GM21390 (cell line): Measurements from ENCODE around the gene ANKDD1B.

ENCODE experiments used
- ATAC-seq: cut with Tn5 transposase; IDR thresholded peaks from one replicate; pipeline ENCODE4 v1.9.1; 2021; ENCODE audit not compliant: unreplicated experiment

ANKDD1B gene

GRCh38 chr5:75616371-75616881, 5.2 kb downstream of the ANKDD1B start:
- no peak for ATAC-seq

GRCh38 chr5:75616971-75617621, 5.8 kb downstream of the ANKDD1B start:
- ATAC-seq: no peak

GRCh38 chr5:75617736-75618352, 6.6 kb downstream of the ANKDD1B start:
- ATAC-seq: no peak

GRCh38 chr5:75620184-75620959, 9.1 kb downstream of the ANKDD1B start:
- ATAC-seq: no peak

- no peak for ATAC-seq
Measured at GRCh38 chr5:75622564-75622963, 11.3 kb downstream of the ANKDD1B start.

- ATAC-seq: no peak
Measured at GRCh38 chr5:75623846-75624245, 12.6 kb downstream of the ANKDD1B start.

- no peak for ATAC-seq
Measured at GRCh38 chr5:75626959-75627358, 15.7 kb downstream of the ANKDD1B start.

- no peak for ATAC-seq
Measured at GRCh38 chr5:75627801-75628200, 16.5 kb downstream of the ANKDD1B start.

- ATAC-seq: no peak
Measured at GRCh38 chr5:75630875-75631274, 19.6 kb downstream of the ANKDD1B start.

GRCh38 chr5:75632321-75632720, 21.1 kb downstream of the ANKDD1B start:
- ATAC-seq: no peak

- ATAC-seq: no peak
Measured at GRCh38 chr5:75637949-75638348, 26.7 kb downstream of the ANKDD1B start.

- no peak for ATAC-seq
Measured at GRCh38 chr5:75639535-75640311, 28.5 kb downstream of the ANKDD1B start.

- no peak for ATAC-seq
Measured at GRCh38 chr5:75640395-75640794, 29.1 kb downstream of the ANKDD1B start.

- ATAC-seq: no peak
Measured at GRCh38 chr5:75640826-75641225, 29.6 kb downstream of the ANKDD1B start.

GRCh38 chr5:75648712-75649111, 37.5 kb downstream of the ANKDD1B start:
- ATAC-seq: no peak

- no peak for ATAC-seq
Measured at GRCh38 chr5:75651575-75652238, 40.5 kb downstream of the ANKDD1B start.

GRCh38 chr5:75653521-75653920, 42.3 kb downstream of the ANKDD1B start:
- ATAC-seq: no peak

- no peak for ATAC-seq
Measured at GRCh38 chr5:75654693-75655295, 43.5 kb downstream of the ANKDD1B start.

GRCh38 chr5:75656311-75657003, 45.2 kb downstream of the ANKDD1B start:
- no peak for ATAC-seq
